HG03045 (cell line): ENCODE measurements around the gene HOXA10.

Source experiments
- ATAC-seq: cut with Tn5 transposase; IDR thresholded peaks from one replicate; pipeline ENCODE4 v1.9.1; 2021; ENCODE audit warnings: mild to moderate bottlenecking, moderate library complexity; ENCODE audit not compliant: unreplicated experiment

HOXA10 gene

GRCh38 chr7:27191833-27192545 is 17.9 kb upstream of the HOXA10 start:
- ATAC-seq = no peak

GRCh38 chr7:27191161-27191731 is 17.1 kb upstream of the HOXA10 start:
- no peak for ATAC-seq

- ATAC-seq = no peak
Measured at GRCh38 chr7:27189997-27190748, 16.1 kb upstream of the HOXA10 start.

GRCh38 chr7:27189295-27189996 is 15.3 kb upstream of the HOXA10 start:
- ATAC-seq = no peak

- no peak for ATAC-seq
Measured at GRCh38 chr7:27188386-27189294, 14.5 kb upstream of the HOXA10 start.

GRCh38 chr7:27187475-27188385 is 13.6 kb upstream of the HOXA10 start:
- ATAC-seq = no peak

GRCh38 chr7:27186668-27187474 is 12.8 kb upstream of the HOXA10 start:
- no peak for ATAC-seq

GRCh38 chr7:27185854-27186667 is 11.9 kb upstream of the HOXA10 start:
- no peak for ATAC-seq

GRCh38 chr7:27185013-27185853 is 11.1 kb upstream of the HOXA10 start, which contains the start of gene HOXA11:
Gene HOXA11, minus strand, starts transcription at chr7:27185232. Its CDS starts 88 bp downstream, at chr7:27185144.
- no peak for ATAC-seq

GRCh38 chr7:27184337-27185012 is 10.4 kb upstream of the HOXA10 start:
- no peak for ATAC-seq

GRCh38 chr7:27183682-27184336 is 9.7 kb upstream of the HOXA10 start:
- no peak for ATAC-seq

GRCh38 chr7:27182861-27183681 is 9.0 kb upstream of the HOXA10 start:
- ATAC-seq = no peak

GRCh38 chr7:27182285-27182841 is 8.2 kb upstream of the HOXA10 start:
- ATAC-seq = no peak

- no peak for ATAC-seq
Measured at GRCh38 chr7:27181795-27182275, 7.7 kb upstream of the HOXA10 start.
